SK-N-SH (cell line): ENCODE measurements around the gene COBLL1.

Experiments used
- CHD2 ChIP-seq: fragments of 150-350 bp; IDR thresholded peaks from 2 replicates; pipeline ENCODE4 v1.6.1; 2018; ENCODE audit warnings: low read length; ENCODE audit not compliant: partially characterized antibody
- CTCF ChIP-seq: fragments of 200-600 bp; sonication (generic); IDR thresholded peaks from 2 replicates; pipeline ENCODE4 v1.6.1; 2017; ENCODE audit warnings: antibody characterized with exemption, mild to moderate bottlenecking, moderate library complexity
- MAX ChIP-seq: IDR thresholded peaks from 2 replicates; pipeline ENCODE4 v1.4.0; 2012; ENCODE audit warnings: low read depth
- RAD21 ChIP-seq: IDR thresholded peaks from 2 replicates; pipeline ENCODE4 v1.6.1; 2012; ENCODE audit warnings: mild to moderate bottlenecking, low read length

GRCh38 chr2:164816900-164817299, 24.7 kb downstream of the COBLL1 start:
- no peak for TF ChIP-seq CTCF
- no peak for TF ChIP-seq CHD2
- TF ChIP-seq RAD21: no peak
- no peak for TF ChIP-seq MAX
